ENCODE data around the gene TENM4.

TENM4 gene

DNA sequence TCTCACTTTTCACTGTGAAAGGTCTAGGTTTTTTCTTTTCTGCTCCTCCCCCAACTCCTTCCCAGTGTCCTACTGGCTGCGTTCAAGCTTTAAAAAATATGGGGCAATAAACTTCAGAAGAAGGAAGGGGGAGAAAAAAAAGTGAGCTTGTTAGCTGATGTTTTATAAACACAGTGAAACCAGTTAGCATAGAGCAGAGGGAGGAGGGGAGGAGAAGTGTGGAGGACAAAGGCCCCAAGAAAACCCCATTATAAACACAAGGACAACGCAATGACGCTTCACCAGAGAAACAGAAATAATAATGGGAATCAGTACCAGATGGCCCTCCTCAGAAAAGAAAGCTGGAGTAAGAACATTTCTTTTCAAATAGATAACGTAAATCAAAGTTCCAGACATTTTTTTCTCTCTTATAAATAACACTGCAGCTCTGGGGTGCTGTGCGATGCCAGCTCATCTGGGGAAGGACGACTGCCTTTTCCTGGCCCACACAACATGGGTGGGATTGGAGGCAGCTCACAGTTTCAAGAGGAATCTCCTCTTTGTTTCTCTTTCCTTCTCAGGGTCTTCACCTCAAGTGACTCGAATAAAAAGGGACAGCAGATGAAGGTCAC, 630.8 kb downstream of the TENM4 start:
- TF ChIP-seq POLR2AphosphoS5 (IDR thresholded peaks at IDR 0.05; ENCODE audit: low read depth, low read length), result no peak
- no peak for TF ChIP-seq FOXP2 (optimal IDR thresholded peaks at IDR 0.05; ENCODE audit: borderline replicate concordance, extremely low read depth, extremely low read length, insufficient read depth)
- no peak for TF ChIP-seq SIN3A (IDR thresholded peaks at IDR 0.05; ENCODE audit: borderline replicate concordance, insufficient read depth, low read length)
- TF ChIP-seq TAF1 (IDR thresholded peaks at IDR 0.05; ENCODE audit: borderline replicate concordance, insufficient read depth, low read length), result no peak
- TF ChIP-seq, protein P1, sequence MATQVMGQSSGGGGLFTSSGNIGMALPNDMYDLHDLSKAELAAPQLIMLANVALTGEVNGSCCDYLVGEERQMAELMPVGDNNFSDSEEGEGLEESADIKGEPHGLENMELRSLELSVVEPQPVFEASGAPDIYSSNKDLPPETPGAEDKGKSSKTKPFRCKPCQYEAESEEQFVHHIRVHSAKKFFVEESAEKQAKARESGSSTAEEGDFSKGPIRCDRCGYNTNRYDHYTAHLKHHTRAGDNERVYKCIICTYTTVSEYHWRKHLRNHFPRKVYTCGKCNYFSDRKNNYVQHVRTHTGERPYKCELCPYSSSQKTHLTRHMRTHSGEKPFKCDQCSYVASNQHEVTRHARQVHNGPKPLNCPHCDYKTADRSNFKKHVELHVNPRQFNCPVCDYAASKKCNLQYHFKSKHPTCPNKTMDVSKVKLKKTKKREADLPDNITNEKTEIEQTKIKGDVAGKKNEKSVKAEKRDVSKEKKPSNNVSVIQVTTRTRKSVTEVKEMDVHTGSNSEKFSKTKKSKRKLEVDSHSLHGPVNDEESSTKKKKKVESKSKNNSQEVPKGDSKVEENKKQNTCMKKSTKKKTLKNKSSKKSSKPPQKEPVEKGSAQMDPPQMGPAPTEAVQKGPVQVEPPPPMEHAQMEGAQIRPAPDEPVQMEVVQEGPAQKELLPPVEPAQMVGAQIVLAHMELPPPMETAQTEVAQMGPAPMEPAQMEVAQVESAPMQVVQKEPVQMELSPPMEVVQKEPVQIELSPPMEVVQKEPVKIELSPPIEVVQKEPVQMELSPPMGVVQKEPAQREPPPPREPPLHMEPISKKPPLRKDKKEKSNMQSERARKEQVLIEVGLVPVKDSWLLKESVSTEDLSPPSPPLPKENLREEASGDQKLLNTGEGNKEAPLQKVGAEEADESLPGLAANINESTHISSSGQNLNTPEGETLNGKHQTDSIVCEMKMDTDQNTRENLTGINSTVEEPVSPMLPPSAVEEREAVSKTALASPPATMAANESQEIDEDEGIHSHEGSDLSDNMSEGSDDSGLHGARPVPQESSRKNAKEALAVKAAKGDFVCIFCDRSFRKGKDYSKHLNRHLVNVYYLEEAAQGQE (IDR thresholded peaks at IDR 0.05; ENCODE audit: insufficient read depth in 1 of 2, low read depth in 2 of 2, low read length in 2 of 2), result no peak

DNA sequence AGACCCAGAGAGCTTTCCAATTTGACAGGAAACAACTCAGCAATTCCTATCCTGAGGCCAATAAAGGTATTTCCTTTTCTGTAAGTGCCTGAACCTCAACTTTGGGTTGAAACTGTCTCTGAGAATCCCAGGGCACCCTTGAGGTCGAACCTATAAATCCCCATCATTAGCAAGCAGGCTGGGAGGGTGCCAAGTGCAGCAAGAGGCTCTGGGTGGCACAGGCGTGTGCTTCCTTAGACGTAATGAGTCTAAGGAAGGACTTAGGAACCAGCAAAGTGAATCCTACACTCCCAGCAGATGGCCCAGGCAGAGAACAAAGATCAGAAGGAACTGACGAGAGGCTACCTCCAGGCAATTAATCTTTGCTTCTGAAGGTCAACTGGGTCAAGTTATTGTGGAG, 631.9 kb downstream of the TENM4 start:
- TF ChIP-seq POLR2AphosphoS5 (IDR thresholded peaks at IDR 0.05; ENCODE audit: low read depth, low read length), result no peak
- TF ChIP-seq TAF1 (IDR thresholded peaks at IDR 0.05; ENCODE audit: borderline replicate concordance, insufficient read depth, low read length), result no peak
- TF ChIP-seq, protein P1 (IDR thresholded peaks at IDR 0.05; ENCODE audit: insufficient read depth in 1 of 2, low read depth in 2 of 2, low read length in 2 of 2), result no peak
- no peak for TF ChIP-seq SIN3A (IDR thresholded peaks at IDR 0.05; ENCODE audit: borderline replicate concordance, insufficient read depth, low read length)
- TF ChIP-seq FOXP2 (optimal IDR thresholded peaks at IDR 0.05; ENCODE audit: borderline replicate concordance, extremely low read depth, extremely low read length, insufficient read depth), result no peak

- TF ChIP-seq SIN3A (IDR thresholded peaks at IDR 0.05; ENCODE audit: borderline replicate concordance, insufficient read depth, low read length) (no peak), POLR2AphosphoS5 (IDR thresholded peaks at IDR 0.05; ENCODE audit: low read depth, low read length) (no peak), TAF1 (IDR thresholded peaks at IDR 0.05; ENCODE audit: borderline replicate concordance, insufficient read depth, low read length) (no peak), FOXP2 (optimal IDR thresholded peaks at IDR 0.05; ENCODE audit: borderline replicate concordance, extremely low read depth, extremely low read length, insufficient read depth) (no peak)
- TF ChIP-seq, protein P1 (IDR thresholded peaks at IDR 0.05; ENCODE audit: insufficient read depth in 1 of 2, low read depth in 2 of 2, low read length in 2 of 2), result no peak
Measured at GRCh38 chr11:78807351-78807750, 633.5 kb downstream of the TENM4 start.

DNA sequence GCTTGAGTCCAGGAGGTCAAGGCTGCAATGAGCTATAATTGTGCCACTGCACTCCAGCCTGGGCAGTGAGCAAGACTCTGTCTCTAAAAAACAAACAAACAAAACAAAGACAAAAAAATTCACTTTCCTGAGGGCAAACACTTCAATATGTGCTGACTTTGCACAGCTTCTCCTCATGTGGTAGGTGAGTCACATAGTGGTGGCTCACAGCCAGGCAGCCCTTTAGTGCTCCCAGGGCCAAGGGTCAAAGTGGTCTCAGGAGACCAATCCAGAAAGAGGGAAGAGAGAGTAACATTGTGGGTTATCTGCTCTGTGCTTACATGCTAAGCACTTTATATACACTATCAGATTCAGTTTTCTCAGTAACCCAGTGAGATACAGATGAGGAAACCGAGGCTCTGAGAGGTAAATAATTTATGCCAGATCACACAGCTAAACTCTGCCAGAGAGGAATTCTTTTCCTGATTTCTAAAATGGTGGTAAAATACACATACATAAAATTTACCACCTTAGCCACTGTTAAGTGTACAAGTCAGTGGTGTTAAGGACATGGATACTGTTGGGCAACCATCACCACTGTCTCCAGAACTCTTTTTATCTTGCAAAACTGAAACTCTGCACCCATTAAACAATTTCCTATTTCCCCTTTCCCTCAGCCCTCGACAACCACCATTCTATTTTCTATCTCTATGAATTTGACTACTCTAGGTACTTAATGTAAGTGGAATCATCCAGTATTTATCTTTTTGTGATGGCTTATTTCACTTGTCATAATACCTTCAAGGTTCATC, 634.4 kb downstream of the TENM4 start:
- TF ChIP-seq SIN3A (IDR thresholded peaks at IDR 0.05; ENCODE audit: borderline replicate concordance, insufficient read depth, low read length), result no peak

DNA sequence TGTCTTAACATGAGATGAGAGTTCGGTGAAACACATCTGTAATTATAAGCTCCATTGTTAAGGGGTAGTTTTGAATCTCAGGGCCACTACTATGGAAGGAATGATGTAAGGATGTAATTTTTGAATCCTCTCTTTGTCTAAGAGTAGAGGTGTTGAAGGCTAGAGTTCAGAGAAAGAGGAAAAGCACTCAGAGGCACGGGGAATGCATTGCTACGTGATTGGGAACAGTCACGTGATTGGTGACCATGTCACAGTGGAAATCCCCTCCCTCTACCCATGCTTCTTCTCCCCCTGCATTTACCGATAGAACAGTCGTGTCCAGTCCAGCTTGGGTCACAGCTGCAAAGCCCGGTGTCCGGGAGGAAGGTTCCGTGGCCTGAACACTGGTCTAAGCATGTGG, 635.8 kb downstream of the TENM4 start:
- TF ChIP-seq FOXP2 (optimal IDR thresholded peaks at IDR 0.05; ENCODE audit: borderline replicate concordance, extremely low read depth, extremely low read length, insufficient read depth) (no peak), POLR2AphosphoS5 (IDR thresholded peaks at IDR 0.05; ENCODE audit: low read depth, low read length) (no peak), TAF1 (IDR thresholded peaks at IDR 0.05; ENCODE audit: borderline replicate concordance, insufficient read depth, low read length) (no peak), SIN3A (IDR thresholded peaks at IDR 0.05; ENCODE audit: borderline replicate concordance, insufficient read depth, low read length) (no peak)
- TF ChIP-seq, protein P1 (IDR thresholded peaks at IDR 0.05; ENCODE audit: insufficient read depth in 1 of 2, low read depth in 2 of 2, low read length in 2 of 2), result no peak
